ENCODE results near the gene NEMF.

NEMF gene

DNA sequence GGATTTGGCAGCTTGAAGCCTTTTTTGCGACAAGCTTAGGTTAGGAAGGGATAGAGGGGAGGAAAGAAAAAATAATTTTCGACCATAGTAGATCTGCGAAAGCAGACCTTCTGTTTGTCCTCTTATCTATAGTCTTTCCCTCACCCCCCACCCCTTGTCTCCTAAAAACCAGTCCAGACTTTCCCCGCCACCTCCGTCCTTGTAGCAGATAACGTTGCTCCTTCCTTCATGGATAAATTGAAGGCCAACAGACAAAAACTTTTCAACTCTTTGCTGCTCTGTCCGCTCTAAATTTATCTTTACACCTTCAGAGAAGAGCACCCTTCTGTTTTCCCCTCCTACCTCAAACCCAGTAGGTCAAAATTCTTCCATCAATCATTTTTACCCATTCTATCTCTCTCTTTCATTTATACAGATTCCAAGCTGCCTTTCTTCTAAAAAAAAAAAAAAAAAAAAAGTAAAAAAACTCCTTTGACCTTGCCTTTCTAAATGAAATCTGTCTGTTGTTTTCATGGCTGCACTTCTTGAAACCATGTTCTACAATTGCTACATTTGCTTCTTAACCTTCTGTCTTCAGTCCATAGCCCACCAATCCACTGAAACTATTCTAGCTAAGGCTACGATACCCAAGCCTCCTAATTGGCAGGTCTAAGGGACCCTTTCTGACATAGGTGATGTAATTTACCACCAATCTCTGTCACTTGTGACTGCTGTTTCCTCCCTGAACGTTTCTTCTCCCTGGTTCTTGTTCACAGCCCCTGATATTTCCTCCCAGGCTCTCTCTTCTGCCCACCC, 11.1 kb upstream of the NEMF start:
- TF ChIP-seq, protein P1, sequence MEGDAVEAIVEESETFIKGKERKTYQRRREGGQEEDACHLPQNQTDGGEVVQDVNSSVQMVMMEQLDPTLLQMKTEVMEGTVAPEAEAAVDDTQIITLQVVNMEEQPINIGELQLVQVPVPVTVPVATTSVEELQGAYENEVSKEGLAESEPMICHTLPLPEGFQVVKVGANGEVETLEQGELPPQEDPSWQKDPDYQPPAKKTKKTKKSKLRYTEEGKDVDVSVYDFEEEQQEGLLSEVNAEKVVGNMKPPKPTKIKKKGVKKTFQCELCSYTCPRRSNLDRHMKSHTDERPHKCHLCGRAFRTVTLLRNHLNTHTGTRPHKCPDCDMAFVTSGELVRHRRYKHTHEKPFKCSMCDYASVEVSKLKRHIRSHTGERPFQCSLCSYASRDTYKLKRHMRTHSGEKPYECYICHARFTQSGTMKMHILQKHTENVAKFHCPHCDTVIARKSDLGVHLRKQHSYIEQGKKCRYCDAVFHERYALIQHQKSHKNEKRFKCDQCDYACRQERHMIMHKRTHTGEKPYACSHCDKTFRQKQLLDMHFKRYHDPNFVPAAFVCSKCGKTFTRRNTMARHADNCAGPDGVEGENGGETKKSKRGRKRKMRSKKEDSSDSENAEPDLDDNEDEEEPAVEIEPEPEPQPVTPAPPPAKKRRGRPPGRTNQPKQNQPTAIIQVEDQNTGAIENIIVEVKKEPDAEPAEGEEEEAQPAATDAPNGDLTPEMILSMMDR (IDR thresholded peaks at IDR 0.05; ENCODE audit: control insufficient read depth, insufficient read depth, low read depth, low read length, missing control alignments), result no peak
- no peak for DNase-seq (ENCODE audit: low read depth)
- H3K4me3 ChIP-seq (ENCODE audit: control insufficient read depth, low read depth, low read length), result peak overlapping the region; percentile 61

DNA sequence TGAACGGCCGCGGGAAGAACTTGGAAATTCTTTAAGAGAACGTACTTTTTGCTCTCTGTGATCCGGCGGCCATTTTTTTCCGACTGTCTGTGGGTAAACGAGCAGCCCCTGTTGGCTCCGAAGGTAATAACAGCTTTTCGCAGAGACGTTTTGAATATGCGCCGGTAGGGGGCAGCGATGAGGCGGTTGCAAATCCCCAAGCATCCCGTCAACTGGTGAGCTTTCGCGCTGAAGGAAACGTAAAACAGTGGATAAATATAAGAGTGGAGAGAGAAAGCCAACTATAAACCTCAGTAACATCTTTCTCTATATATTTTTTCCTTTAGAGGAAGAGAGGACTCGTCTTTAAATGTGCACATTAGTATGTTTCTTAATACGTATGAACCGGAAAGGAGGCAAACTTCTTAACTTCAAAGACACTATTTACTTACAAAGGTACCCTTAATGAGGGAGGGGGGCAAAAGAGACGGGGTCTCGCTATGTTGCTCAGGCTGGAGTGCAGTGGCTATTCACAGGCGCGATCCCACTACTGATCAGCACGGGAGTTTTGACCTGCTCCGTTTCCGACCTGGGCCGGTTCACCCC, 9.6 kb upstream of the NEMF start:
- TF ChIP-seq, protein P1 (IDR thresholded peaks at IDR 0.05; ENCODE audit: control insufficient read depth, insufficient read depth, low read depth, low read length, missing control alignments), result peak; percentile 100
- peak; percentile 59 for DNase-seq (ENCODE audit: low read depth)
- peak overlapping the region; percentile 67 for H3K4me3 ChIP-seq (ENCODE audit: control insufficient read depth, low read depth, low read length)

DNA sequence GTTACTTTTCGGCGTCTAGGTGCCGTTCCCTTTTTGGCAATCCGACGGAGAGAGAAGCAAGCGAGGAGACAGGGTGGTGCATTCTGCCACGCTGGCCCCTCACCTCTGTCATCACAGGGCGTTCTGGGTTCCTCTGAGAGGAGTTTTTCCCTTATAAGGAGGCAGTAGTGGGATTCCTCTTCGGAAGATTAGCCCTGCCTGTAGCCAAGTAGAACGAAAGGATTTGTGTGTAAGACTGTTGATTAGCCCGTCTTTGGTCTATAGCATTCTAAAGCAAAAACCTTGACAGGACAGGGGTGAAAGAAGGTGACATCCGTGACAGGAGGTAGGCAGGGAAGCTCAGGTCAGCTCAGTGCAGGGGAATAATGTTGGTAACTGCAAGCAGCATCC, 9.1 kb upstream of the NEMF start:
- TF ChIP-seq, protein P1 (IDR thresholded peaks at IDR 0.05; ENCODE audit: control insufficient read depth, insufficient read depth, low read depth, low read length, missing control alignments), result no peak
- H3K4me3 ChIP-seq (ENCODE audit: control insufficient read depth, low read depth, low read length), result peak overlapping the region; percentile 67
- DNase-seq (ENCODE audit: low read depth), result peak; percentile 55

DNA sequence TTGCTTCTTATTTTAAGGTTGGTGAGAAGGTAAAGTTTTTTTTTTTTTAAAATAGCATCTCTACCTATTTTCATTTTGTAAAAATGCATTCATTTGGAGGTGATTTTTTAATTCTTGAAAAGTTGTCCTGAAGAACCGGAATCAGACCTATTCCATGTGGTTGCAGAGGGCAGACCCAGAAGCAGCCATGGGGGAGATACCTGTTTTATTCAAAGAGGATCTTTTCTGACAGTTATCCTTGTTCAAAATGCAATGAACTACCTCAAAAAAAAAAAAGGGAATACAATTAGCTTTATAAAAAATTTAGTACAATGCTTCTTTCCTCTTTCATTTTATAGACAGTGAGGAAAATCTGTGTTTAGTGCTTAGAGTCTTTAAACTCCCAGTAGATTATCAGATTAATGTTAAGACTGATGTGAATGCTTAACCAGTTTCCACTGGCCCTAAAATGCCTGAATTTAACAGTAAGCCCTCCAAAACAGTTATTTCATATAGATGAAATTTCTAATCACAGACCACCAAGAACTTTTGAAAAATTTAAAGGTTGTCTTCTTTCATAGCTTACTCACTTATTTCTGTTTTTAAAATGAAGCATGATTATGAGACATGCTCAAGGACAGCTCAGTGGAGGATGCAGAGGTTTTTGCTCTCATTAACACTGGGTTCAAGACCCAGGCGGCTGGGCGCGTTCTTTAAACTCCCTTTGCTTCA, 8.6 kb upstream of the NEMF start:
- H3K4me3 ChIP-seq (ENCODE audit: control insufficient read depth, low read depth, low read length), result peak overlapping the region; percentile 67
- TF ChIP-seq, protein P1 (IDR thresholded peaks at IDR 0.05; ENCODE audit: control insufficient read depth, insufficient read depth, low read depth, low read length, missing control alignments), result no peak
- no peak for DNase-seq (ENCODE audit: low read depth)

DNA sequence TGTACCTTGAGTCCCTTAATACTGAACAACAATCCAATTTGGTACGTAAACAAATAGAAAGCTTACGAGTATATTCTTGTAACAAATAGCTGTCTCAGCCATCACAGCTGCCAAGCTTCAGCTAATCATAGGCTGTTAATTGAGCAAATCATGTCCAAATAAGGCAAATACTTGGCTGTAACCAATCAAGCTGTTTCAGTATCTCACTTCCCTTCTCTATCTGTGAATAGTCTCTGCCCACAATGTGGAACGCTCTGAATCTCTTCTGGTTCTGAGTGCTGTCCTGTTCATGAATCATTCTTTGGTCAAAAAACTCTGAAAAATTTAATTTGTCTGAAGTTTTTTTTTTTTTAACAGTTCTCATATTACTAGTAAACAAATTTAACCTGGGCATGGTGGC, 5.8 kb upstream of the NEMF start:
- no peak overlapping the region for H3K4me3 ChIP-seq (ENCODE audit: control insufficient read depth, low read depth, low read length)
- TF ChIP-seq, protein P1 (IDR thresholded peaks at IDR 0.05; ENCODE audit: control insufficient read depth, insufficient read depth, low read depth, low read length, missing control alignments), result no peak
- no peak for DNase-seq (ENCODE audit: low read depth)

DNA sequence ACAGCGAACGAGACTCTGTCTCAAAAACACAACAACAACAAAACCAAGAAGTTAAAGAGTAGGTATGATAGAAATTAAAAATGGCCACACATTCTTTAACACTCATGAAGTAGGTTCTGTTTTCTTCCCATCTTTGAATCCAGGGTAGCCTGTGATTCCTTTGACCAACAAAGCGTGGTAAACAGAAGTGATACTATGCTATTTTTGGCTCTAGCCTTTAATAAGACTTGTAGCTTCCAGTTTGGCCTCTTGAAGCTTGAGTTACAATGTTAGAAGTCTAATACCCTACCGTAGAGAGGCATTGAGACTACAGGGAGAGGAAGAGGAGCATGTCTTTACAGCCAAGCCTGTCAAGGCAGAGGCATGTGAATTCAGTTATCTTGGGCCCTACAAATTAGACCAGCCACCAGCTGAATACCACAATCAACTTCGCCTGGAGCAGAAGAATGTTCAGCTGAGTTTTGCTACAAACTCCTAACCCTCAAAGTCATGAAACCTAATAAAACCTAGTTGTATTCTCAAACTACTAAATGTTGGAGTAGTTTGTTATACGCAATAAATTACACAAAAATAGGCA, 4.9 kb upstream of the NEMF start:
- H3K4me3 ChIP-seq (ENCODE audit: control insufficient read depth, low read depth, low read length), result no peak overlapping the region
- no peak for DNase-seq (ENCODE audit: low read depth)
- TF ChIP-seq, protein P1 (IDR thresholded peaks at IDR 0.05; ENCODE audit: control insufficient read depth, insufficient read depth, low read depth, low read length, missing control alignments), result no peak

Data from AG09309 (cell line).